Renal cortex interstitium (tissue), 11 donors: ENCODE results near the gene NTRK2. TPM values are rescaled to one million over a fixed set of nuclear protein-coding genes. Genes with fewer than 3 reads are reported as not detected.

Source experiments
- DNase-seq, 11 donors: peaks; one replicate each; pipeline ENCODE4 v3.0.0-alpha.2; 2013; ENCODE audit warnings: low read depth in 9 of 11, low spot score in 4 of 11; ENCODE audit errors: extremely low read depth in 1 of 11
- polyA plus RNA-seq, 3 donors: library from polyadenylated mRNA; unstranded; fragments of 120-200 nt; gene quantifications; one replicate each; pipeline ENCODE4 v1.2.1, GENCODE V29; 2013; ENCODE audit not compliant: insufficient read length in 3 of 3

Gene NTRK2
- polyA plus RNA-seq, 3 donors = 95.7 to 134 (median 114) TPM

- no peak for DNase-seq
Measured at GRCh38 chr9:85001925-85002324, 332.4 kb downstream of the NTRK2 start.

- DNase-seq = no peak
Measured at GRCh38 chr9:85004818-85005413, 335.4 kb downstream of the NTRK2 start.

- no peak for DNase-seq
Measured at GRCh38 chr9:85007748-85008147, 338.2 kb downstream of the NTRK2 start.

GRCh38 chr9:85008215-85008614, 338.7 kb downstream of the NTRK2 start:
- no peak for DNase-seq

GRCh38 chr9:85009251-85009650, 339.7 kb downstream of the NTRK2 start:
- DNase-seq = no peak

GRCh38 chr9:85013703-85014102, 344.2 kb downstream of the NTRK2 start:
- no peak for DNase-seq

GRCh38 chr9:85014292-85014691, 344.8 kb downstream of the NTRK2 start:
- no peak for DNase-seq

- peak in 7 of 11 donors; percentile 37 to 75 (median 51) for DNase-seq
Measured at GRCh38 chr9:85016384-85017006, 347.0 kb downstream of the NTRK2 start.

GRCh38 chr9:85020791-85021190, 351.3 kb downstream of the NTRK2 start:
- DNase-seq = no peak

- DNase-seq = no peak
Measured at GRCh38 chr9:85021686-85022085, 352.2 kb downstream of the NTRK2 start.

GRCh38 chr9:85024374-85024773, 354.8 kb downstream of the NTRK2 start:
- DNase-seq = peak in 3 of 11 donors; percentile 33 to 42 (median 40)

GRCh38 chr9:85025638-85026037, 356.1 kb downstream of the NTRK2 start:
- peak in 8 of 11 donors; percentile 46 to 71 (median 55) for DNase-seq

- DNase-seq = no peak
Measured at GRCh38 chr9:85027870-85028269, 358.3 kb downstream of the NTRK2 start.

GRCh38 chr9:85030316-85030715, 360.8 kb downstream of the NTRK2 start:
- no peak for DNase-seq

GRCh38 chr9:85036496-85036895, 367.0 kb downstream of the NTRK2 start:
- no peak for DNase-seq

GRCh38 chr9:85038061-85038460, 368.5 kb downstream of the NTRK2 start:
- no peak for DNase-seq

- no peak for DNase-seq
Measured at GRCh38 chr9:85038824-85039608, 369.5 kb downstream of the NTRK2 start.

GRCh38 chr9:85040146-85040545, 370.6 kb downstream of the NTRK2 start:
- no peak for DNase-seq

- DNase-seq = peak in 6 of 11 donors; percentile 41 to 65 (median 53)
Measured at GRCh38 chr9:85040821-85041465, 371.4 kb downstream of the NTRK2 start.
